Stimulated activated CD8-positive, alpha-beta memory T cell treated with anti-CD3 and anti-CD28 coated beads, Interleukin-7, amount 100 ng/mL, for 48 hours (primary cell): ENCODE measurements around the gene CATSPER2.
"Not testable (repeated sequence)": the region's sequence is repeated elsewhere in the genome, so short reads cannot be mapped to it uniquely, and the experiment has no call there.

Experiments used
- DNase-seq, 2 donors: peaks; one replicate each; pipeline ENCODE4 v3.0.0-alpha.2; 2020; ENCODE audit warnings: low read depth in 1 of 2; ENCODE audit errors: extremely low read depth in 1 of 2

CATSPER2 gene

DNA sequence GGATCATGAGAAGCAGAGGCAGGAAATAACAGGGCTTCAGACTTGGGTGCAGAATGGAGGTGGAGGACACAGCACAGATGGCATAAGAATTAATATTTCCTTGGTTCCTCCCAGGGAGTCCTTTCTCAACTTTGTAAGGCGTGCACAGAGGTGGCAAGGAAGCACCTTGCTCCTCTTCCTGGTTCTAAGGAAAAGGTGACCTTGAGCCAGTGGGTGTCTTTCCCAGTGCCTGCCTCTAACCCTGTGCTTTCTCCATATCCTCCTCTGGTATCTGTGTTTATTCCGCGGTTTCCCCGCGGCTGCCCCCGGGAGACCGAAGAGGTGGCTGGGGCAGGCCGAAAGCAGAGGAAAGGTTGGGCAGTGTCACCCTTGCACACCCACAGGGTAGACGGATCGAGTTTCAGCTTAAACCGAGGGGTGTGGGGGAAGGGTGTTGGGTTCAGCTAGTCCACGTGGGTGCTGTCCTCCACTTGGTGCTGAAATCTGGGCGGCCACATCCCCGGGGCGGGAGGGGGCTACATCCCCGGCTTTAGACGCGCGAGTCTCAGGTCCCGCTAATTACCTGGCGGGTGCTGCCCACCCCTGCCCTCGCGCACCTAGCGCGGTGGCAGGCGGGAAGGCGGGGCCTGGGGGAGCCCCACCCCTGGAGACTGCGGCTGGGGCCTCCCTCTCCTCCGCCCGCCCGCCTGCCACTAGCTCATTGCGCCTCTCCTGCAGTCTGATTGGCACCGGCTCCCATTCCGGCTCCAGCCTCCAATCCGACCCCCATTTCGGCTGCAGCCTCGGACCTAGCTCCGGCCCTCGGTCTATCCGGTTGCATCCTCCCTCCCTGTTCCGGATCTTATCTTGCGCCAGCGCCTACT lies 55.1 kb downstream of the CATSPER2 start, which contains the start of gene CKMT1B:
TSS of gene CKMT1B (plus strand) at position 700 of the 863 bp plus-strand sequence. CDS start 192 bp downstream, outside the sequence.
- not testable (repeated sequence) for DNase-seq

DNA sequence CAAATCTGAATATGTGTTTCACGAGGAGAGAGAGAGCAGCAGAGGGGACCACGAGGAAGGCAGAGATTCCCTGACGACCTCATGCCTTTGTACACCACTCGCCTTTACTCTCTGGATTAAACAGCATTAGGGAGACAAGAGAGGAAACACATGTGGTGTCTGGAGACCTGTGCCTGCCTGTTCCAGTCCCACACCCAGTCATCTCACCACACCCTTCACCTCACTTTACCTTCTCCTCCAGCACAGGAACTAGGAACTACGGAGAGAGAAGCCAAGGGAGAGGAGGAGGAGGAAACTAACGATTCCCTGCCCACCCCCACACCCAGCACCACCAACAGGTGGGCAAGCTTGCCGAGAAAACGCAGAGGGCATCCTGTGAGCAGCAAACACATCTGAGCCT lies 55.8 kb downstream of the CATSPER2 start:
- not testable (repeated sequence) for DNase-seq

DNA sequence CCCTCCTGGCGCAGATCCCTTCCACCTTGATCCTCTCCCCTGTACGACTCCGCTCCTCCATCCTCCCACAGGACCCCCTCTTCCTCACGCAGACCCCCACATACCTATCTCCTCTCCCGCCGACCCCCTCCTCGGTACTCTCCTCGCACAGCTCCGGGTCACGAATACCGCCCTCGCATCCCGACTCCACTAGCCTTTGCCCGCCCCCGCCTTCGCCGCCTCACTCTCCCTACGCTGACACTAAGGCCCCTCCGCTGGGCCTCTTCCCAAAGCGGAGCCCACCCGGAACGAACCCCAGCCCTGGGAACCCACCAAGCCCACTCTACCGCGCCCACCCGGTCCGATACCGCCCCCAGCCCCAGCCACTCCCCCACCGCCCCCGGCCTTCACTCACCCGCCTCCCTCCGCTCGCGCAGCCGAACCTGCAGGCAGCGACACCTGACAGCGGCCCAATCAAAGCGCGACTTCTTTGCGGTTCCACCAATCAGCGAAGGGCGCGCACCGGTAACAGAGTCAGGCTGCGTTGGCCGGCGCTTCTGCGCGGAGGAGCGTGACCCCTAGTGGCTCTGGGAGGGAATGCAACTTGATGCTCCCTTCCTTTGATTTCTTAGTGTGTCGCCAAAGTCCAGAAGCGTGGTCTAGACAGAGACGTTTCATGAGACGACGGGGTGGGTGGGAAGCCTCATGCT lies 58.7 kb downstream of the CATSPER2 start, which contains the start of gene PPIP5K1:
TSS of gene PPIP5K1 (minus strand) at position 431 of the 689 bp plus-strand sequence. CDS start 5,704 bp downstream, outside the sequence.
- DNase-seq, result not testable (repeated sequence)
